NB4 (cell line): ENCODE results near the gene HMMR.

Experiments
- CTCF ChIP-seq: IDR thresholded peaks from one replicate; pipeline ENCODE4 v1.5.1; 2012; ENCODE audit warnings: low read depth, low read length
- POLR2A ChIP-seq: IDR thresholded peaks from 2 replicates; pipeline ENCODE4 v1.6.1; 2011; ENCODE audit warnings: mild to moderate bottlenecking; ENCODE audit not compliant: insufficient read length; ENCODE audit errors: extremely low read depth

GRCh38 chr5:163440954-163441353, 19.5 kb upstream of the HMMR start:
- TF ChIP-seq CTCF (no peak), POLR2A (no peak)
